IMR-90 (cell line): ENCODE data around the gene KCNK6.

Experiments used
- BHLHE40 ChIP-seq: fragments of 150-350 bp; IDR thresholded peaks from 2 replicates; pipeline ENCODE4 v1.6.1; 2016; ENCODE audit warnings: mild to moderate bottlenecking, low read depth, low read length
- CEBPB ChIP-seq: IDR thresholded peaks from 2 replicates; pipeline ENCODE4 v1.6.1; 2012; ENCODE audit warnings: low read depth, low read length, improper control_type of control experiment
- MAZ ChIP-seq: IDR thresholded peaks from 2 replicates; pipeline ENCODE4 v1.6.1; 2012; ENCODE audit warnings: low read depth, mild to moderate bottlenecking, low read length, improper control_type of control experiment, moderate library complexity, borderline replicate concordance
- MXI1 ChIP-seq: IDR thresholded peaks from 2 replicates; pipeline ENCODE4 v1.6.1; 2012; ENCODE audit warnings: low read depth, mild to moderate bottlenecking, low read length, moderate library complexity, borderline replicate concordance
- NFE2L2 ChIP-seq: fragments of 150-350 bp; IDR thresholded peaks from 2 replicates; pipeline ENCODE4 v1.6.1; 2016; ENCODE audit warnings: low read depth, mild to moderate bottlenecking, low read length
- POLR2A ChIP-seq: IDR thresholded peaks from 2 replicates; pipeline ENCODE4 v1.6.1; 2012; ENCODE audit warnings: mild to moderate bottlenecking, low read depth, low read length
- RAD21 ChIP-seq: IDR thresholded peaks from 2 replicates; pipeline ENCODE4 v1.6.1; 2012; ENCODE audit warnings: low read length, improper control_type of control experiment
- RCOR1 ChIP-seq: IDR thresholded peaks from 2 replicates; pipeline ENCODE4 v1.6.1; 2012; ENCODE audit warnings: mild to moderate bottlenecking, low read length, improper control_type of control experiment; ENCODE audit not compliant: insufficient replicate concordance
- RFX5 ChIP-seq: IDR thresholded peaks from 2 replicates; pipeline ENCODE4 v1.8.0; 2012; ENCODE audit warnings: low read depth, mild to moderate bottlenecking, low read length, moderate library complexity
- SMC3 ChIP-seq: fragments of 150-350 bp; IDR thresholded peaks from 2 replicates; pipeline ENCODE4 v1.6.1; 2016; ENCODE audit warnings: low read depth, mild to moderate bottlenecking, antibody characterized with exemption, low read length, moderate library complexity
- TF ChIP-seq, protein P1 (sequence below): conservative IDR thresholded peaks from 2 replicates; pipeline ENCODE4 v1.5.1; 2012; ENCODE audit warnings: mild to moderate bottlenecking, low read depth, low read length, improper control_type of control experiment
- TF ChIP-seq, protein P2 (sequence below): fragments of 150-350 bp; IDR thresholded peaks from 2 replicates; pipeline ENCODE4 v1.6.1; 2017; ENCODE audit warnings: mild to moderate bottlenecking, antibody characterized with exemption, low read length, low read depth
- TF ChIP-seq, protein P3 (sequence below): fragments of 150-350 bp; IDR thresholded peaks from 2 replicates; pipeline ENCODE4 v1.6.1; 2016; ENCODE audit warnings: low read depth, mild to moderate bottlenecking, low read length, moderate library complexity, borderline replicate concordance

DNA sequence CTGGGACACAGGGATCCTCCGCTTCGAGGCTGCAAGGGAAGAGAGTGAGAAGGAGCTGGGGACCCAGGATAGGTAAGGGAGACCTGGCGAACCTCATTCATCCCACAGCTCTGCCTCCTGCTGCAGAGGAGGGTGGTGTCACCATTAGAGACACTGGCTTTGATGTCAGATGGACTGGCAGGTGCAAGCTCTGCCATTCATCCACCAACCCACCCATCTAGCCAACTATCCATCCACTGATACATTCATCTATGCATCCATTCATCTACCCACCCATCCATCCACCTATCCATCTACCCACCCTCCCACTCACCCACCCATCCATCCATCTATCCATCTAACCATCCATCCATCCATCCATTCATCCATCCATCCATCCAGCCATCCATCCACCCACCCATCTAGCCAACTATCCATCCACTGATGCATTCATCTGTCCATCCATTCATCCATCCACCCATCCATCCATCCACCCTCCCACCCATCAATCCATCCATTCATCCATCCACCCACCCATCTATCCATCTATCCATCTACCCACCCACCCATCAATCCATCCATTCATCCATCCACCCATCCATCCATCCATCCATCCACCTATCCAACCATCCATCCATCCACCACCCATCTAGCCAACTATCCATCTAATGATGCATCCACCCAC lies 9.9 kb upstream of the KCNK6 start:
- TF ChIP-seq CEBPB (no peak), POLR2A (no peak), RCOR1 (no peak), SMC3 (no peak), BHLHE40 (no peak), RAD21 (no peak), MAZ (no peak), MXI1 (no peak), NFE2L2 (no peak), RFX5 (no peak)
- TF ChIP-seq, protein P1, sequence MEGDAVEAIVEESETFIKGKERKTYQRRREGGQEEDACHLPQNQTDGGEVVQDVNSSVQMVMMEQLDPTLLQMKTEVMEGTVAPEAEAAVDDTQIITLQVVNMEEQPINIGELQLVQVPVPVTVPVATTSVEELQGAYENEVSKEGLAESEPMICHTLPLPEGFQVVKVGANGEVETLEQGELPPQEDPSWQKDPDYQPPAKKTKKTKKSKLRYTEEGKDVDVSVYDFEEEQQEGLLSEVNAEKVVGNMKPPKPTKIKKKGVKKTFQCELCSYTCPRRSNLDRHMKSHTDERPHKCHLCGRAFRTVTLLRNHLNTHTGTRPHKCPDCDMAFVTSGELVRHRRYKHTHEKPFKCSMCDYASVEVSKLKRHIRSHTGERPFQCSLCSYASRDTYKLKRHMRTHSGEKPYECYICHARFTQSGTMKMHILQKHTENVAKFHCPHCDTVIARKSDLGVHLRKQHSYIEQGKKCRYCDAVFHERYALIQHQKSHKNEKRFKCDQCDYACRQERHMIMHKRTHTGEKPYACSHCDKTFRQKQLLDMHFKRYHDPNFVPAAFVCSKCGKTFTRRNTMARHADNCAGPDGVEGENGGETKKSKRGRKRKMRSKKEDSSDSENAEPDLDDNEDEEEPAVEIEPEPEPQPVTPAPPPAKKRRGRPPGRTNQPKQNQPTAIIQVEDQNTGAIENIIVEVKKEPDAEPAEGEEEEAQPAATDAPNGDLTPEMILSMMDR: no peak
- TF ChIP-seq, protein P2, sequence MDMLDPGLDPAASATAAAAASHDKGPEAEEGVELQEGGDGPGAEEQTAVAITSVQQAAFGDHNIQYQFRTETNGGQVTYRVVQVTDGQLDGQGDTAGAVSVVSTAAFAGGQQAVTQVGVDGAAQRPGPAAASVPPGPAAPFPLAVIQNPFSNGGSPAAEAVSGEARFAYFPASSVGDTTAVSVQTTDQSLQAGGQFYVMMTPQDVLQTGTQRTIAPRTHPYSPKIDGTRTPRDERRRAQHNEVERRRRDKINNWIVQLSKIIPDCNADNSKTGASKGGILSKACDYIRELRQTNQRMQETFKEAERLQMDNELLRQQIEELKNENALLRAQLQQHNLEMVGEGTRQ: no peak
- TF ChIP-seq, protein P3, sequence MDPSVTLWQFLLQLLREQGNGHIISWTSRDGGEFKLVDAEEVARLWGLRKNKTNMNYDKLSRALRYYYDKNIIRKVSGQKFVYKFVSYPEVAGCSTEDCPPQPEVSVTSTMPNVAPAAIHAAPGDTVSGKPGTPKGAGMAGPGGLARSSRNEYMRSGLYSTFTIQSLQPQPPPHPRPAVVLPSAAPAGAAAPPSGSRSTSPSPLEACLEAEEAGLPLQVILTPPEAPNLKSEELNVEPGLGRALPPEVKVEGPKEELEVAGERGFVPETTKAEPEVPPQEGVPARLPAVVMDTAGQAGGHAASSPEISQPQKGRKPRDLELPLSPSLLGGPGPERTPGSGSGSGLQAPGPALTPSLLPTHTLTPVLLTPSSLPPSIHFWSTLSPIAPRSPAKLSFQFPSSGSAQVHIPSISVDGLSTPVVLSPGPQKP: no peak
